ENCODE results near the gene ADI1. TPM values are rescaled to one million over a fixed set of nuclear protein-coding genes. Genes with fewer than 3 reads are reported as not detected.
"Not testable (repeated sequence)": the region's sequence is repeated elsewhere in the genome, so short reads cannot be mapped to it uniquely, and the experiment has no call there.

The ADI1 gene
- total RNA-seq, 1 experiment from 2014 or later, result 75.8 TPM

DNA sequence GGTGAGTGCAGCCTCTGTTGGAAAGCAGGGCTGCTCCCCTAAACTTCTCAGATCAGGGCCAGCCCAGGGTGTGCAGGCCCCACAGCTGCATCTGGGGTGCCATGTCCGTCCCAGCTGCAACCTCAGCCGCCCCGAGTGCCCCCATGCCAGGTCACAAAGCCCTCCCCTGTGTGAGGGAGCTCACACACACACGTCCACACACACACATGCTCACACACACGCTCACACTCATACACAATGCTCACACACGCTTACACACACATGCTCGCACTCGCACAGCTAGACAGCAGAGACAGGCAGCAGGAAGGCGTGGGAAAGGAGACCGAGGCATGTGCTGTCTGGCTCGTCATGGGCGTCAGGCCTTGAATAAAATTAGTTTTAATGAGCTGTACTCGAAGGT is 55.4 kb downstream of the ADI1 start:
- peaks cover 10% of the 10 kb centered on the region for H3K36me3 ChIP-seq
- H3K4me3 ChIP-seq, result no peak overlapping the region
- H3K9me3 ChIP-seq, result no peaks in the 10 kb centered on the region
- DNase-seq, result no peak
- H3K27me3 ChIP-seq, result no peaks in the 10 kb centered on the region

DNA sequence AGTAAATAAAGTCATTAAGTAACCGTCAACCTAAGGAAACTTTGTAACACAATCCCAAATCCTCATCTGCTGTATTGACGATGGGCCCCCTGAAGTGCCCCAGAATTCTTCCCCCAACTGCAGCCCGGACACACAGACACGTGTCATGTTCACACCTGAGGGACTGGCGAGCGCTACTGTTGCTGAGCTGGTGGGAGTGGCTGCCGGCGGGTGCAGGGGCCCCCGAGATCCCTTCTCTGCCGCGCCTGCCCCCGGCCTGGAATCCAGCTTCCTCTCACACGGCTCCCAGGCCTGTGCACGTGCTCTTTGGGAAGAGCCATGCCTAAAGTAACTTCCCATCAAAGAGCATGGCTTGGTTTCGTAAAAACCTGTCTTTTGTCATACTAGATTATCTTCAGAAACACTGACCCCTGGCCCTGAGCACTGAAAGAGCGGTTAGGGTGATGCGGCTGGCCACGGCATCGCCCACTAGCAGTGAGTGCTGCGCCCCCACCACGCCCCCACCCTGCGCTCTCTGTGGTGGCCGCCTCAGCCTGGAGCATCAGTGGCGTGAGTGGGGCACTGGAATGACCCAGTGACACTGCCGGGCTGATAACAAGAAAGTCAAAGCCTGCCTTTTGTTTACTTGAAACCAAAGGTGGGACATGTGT is 56.0 kb downstream of the ADI1 start:
- Histone ChIP-seq H3K27me3 (no peaks in the 10 kb centered on the region), H3K4me3 (no peak overlapping the region), H3K36me3 (peaks cover 10% of the 10 kb centered on the region), H3K9me3 (no peaks in the 10 kb centered on the region)
- no peak for DNase-seq

DNA sequence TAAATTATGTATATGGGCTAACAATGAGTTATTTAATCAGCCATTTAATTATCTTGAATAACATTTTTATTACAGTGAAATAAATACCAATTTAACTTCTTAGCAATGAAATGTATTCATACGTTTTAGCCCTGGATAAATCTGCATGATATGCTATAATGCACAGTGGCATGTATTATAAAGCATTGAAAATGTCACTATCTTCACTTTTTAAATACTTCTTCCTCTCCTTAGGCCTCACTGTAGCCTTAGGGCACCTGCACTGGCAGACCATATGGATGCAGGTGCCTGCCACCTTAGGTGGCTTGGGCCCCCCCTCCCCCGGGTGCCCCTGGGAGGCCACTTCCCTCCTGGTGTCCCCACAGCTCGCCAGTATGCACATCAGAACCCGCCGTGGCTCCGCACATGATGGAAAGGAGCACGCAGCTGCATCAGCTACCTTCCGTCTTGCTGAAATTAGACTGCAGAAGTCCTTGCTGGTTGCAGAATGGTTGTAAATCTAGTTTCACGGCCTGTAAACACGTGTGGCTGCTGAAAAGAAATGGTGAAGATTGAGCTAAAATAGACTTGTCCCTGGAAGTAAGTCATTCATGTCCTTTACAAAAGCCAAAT is 56.7 kb downstream of the ADI1 start:
- no peak for DNase-seq
- Histone ChIP-seq H3K4me3 (no peak overlapping the region), H3K27me3 (no peaks in the 10 kb centered on the region), H3K9me3 (no peaks in the 10 kb centered on the region), H3K36me3 (peaks cover 10% of the 10 kb centered on the region)

DNA sequence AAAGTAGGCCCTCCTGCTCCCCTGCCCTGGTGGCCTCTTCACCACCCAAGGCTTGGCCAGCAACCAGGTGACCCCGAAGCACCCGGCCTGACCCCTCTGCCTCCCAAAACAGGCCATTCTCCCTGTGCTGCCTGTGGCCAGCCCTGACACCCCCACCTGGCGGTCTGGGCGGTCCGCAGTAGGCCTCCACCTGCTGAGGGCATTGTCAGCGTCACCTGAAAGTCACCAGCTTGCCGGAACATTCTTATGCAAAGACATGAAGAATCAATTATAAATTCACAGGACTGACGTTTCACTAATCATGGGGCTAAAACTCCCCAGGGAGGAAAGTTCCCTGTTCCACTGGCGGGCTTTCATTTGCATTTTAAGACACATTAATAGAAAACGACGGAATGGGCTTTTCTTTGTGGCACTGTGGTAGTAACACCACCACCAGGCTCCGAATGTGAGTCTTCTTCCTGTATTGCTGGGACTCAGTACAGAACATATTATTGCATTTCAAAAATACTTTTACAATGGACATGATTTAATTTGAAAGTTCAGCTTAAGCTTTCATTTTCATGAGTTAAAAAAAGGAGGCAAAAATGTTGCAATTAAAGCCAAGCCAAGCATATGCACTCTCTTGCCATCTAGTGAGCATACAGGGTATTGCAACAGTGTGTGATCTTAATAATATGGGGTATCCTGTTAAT is 57.4 kb downstream of the ADI1 start:
- no peaks in the 10 kb centered on the region for H3K9me3 ChIP-seq
- peaks cover 10% of the 10 kb centered on the region for H3K36me3 ChIP-seq
- DNase-seq, result no peak
- no peaks in the 10 kb centered on the region for H3K27me3 ChIP-seq
- H3K4me3 ChIP-seq, result no peak overlapping the region

DNA sequence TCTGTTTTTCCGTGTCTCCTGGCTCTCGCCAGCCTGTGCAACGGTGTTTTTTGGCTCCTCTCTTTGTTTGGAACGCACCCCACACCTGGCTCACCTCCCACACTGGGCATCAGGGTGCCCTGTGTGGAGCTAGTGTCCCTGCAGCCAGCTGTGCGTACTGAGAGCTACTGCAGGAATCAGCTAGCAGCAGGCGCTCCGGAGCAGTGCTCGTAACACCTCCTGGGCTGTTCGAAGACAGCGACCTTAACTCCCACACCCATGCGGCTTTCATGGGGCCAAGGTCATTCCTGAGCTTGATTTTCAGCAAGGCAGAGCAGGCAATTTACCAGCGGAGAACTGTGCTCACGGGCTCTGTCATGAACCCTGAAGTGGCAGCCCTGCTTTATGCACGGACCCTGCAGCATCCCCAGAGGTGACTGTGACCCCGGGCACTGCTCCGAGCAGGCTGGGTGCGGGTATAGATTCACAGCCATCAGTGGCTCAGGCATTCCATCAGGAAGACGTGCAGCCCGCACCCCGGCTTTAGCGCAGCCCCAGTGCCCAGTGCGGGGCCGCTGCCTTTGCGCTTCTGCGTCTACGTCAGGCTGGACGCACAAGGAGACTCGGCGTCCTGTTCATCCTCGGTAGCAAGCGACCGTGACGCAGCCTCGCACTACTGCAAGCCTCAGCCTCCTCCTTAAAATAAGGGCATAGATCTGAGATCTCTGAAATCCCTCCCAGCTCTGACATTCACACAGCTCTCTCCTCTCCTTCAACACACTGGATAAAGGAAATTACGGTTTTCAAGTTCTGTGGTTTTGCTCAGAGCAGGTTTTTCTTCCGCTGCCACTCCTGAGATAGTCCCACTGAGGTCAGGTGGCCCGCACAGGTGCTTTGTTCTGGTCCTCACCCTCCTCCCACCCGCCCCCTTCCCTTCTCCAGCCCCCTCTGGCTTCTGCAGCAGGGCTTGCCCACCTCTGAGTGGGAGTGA is 58.2 kb downstream of the ADI1 start:
- Histone ChIP-seq H3K4me3 (no peak overlapping the region), H3K36me3 (peaks cover 7% of the 10 kb centered on the region), H3K9me3 (no peaks in the 10 kb centered on the region), H3K27me3 (no peaks in the 10 kb centered on the region)
- no peak for DNase-seq

DNA sequence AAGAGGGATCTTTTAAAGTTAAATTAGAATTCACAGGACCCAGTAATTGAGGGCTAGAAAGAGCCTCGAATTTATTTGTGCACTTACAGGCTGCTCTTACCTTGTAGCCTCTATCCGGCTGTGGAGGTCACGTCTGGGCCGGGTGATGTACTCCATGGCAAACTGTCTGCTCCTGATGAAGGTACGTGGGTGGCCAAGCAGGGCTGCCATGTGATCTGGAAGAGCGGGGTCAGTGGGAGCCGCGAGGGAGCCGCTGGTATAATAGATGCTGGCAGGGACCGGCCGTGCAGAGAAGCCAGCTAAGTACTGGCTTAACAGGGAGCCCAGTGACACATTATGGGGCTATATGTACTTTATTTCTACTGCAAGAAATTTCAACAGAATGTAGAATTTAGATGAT is 59.2 kb downstream of the ADI1 start:
- Histone ChIP-seq H3K9me3 (no peaks in the 10 kb centered on the region), H3K4me3 (no peak overlapping the region), H3K27me3 (no peaks in the 10 kb centered on the region), H3K36me3 (peaks cover 10% of the 10 kb centered on the region)
- DNase-seq, result no peak

DNA sequence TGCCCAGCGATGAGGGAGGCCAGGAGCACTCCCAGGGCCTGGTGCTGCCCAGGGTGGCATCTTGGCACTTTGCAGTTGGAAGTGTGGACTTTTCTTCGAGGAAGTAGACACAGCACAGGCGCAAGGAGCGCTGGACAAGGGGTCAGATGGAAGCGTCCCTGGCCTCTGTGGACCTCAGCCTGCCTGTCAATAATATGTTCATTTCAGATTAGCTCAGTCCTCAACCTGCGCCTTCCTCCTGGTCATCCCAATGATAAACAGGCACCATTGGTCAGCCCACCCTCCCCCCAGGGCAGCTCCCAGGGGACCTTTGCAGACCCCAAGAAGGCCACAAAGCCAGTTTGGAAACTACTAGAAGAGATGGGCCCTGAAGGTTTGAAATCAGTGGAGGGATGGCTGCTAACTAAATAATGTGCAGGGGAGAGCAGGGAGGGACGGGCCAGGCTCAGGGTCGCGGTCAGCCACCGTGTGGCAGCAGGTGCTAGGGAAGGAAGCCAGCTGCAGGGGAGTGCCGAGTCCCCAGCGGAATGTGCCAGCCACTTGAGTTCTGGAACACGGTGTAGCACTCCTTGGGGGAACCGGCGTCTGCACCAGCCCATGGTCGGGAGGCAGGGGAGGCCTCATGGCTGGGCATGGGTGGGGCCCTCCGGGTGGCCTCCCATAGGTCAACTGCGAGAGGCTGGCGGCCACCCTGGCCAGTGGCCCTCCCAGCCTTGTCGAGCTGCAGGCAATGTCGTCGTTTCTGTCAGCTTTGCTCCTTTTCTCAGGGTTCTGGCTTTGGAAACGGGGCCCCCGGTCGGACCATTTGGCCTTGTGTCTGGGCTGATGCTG is 59.9 kb downstream of the ADI1 start:
- DNase-seq, result no peak
- H3K36me3 ChIP-seq, result peaks cover 10% of the 10 kb centered on the region
- H3K27me3 ChIP-seq, result no peaks in the 10 kb centered on the region
- no peak overlapping the region for H3K4me3 ChIP-seq
- no peaks in the 10 kb centered on the region for H3K9me3 ChIP-seq

DNA sequence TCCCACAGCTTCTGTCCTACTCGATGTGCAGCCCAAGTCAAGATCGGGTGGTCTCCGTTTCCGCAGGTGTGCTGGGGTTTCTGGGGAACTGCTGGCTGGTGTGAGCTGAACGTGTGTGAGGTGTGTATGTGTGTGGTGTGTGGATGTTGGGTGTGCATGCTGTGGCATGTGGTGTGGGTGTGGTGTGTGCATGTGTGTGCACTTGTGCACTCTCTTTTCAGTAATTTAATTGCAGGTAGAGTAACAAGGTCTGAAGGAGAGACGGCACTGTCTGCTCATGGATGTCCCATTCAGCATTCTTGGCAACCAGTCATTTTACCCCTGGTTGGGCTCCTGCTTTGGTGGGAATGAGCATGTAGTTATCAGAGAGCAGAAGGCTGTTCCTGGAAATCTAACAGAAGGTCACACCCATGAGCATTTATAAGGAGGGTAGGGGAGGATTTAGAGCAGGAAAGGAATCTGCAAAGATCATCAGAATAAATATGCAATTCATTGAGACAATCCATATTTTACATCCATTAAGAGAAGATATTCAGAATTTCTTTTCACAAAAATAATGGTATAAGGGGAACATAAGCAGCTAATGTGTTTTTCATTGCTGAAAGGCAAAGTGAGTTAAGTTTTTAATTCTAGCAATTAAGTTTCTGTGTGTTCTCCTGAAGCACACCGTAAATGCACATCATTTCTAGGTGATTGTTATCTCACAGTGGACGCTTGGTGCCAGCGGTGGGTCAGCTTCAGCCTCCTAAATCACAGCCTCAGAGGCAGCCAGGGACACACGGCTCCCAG is 60.7 kb downstream of the ADI1 start:
- DNase-seq, result no peak
- Histone ChIP-seq H3K4me3 (no peak overlapping the region), H3K27me3 (no peaks in the 10 kb centered on the region), H3K36me3 (peaks cover 10% of the 10 kb centered on the region), H3K9me3 (no peaks in the 10 kb centered on the region)

DNA sequence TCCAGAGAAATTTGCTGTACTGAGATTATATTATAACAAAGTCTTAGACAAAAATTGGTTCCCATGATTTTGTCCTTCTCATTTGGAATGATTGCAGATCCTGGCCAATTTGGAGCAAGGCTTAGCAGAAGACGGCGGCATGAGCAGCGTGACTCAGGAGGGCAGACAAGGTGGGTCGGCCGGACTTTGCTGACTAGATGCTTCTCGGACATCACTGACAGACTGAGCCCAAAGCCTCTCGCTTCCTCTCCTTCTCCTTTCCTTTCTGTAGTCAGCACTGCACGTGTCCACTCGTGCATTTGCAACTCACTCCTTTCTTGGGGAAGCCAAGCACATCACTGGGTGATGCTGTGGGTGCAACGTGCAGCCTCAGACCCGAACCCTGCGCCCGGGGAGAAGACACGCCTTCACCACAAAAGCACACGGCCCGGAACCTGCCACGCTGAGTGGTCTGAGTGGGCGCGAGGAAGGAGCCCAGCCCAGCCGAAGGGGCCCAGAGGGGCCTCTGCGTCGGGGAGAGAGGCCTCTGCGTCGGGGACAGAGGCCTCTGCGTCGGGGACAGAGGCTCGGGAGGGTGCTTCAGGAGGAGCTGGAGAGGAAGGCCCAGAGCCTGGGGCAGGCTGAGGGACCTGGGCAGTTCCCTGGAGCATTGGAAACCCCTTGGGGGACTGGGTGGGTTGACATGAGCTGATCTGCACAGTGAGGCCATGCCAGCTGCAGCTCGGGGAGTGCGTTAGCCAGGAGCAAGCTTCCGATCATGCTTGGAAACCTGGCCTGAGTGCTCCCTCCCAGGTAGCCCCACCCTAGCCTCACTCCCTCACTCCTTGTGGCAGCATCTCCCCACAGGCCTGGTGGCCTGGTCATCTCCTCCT is 61.6 kb downstream of the ADI1 start:
- Histone ChIP-seq H3K27me3 (no peaks in the 10 kb centered on the region), H3K4me3 (no peak overlapping the region), H3K9me3 (no peaks in the 10 kb centered on the region), H3K36me3 (peaks cover 7% of the 10 kb centered on the region)
- no peak for DNase-seq

DNA sequence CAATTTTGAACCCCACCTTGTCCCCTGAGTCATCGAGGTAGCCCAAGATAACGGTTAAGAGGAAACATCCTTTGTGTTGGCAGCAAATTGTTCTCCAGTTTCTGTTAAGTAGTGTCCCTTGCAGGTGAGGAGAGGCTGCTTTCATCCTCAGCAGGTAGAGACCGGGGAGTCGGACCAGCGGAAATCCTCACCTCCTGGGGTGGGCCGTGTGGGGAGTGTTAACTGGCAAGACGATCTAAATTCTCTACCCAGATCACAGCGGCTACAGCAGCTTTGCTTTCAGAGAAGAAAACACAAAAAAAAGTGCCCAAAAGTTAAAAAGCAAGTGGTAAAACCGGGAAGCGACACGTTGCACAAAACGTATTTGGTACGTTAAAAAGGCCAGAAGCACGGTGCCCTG is 63.2 kb downstream of the ADI1 start:
- H3K4me3 ChIP-seq, result no peak overlapping the region
- no peaks in the 10 kb centered on the region for H3K9me3 ChIP-seq
- H3K27me3 ChIP-seq, result no peaks in the 10 kb centered on the region
- H3K36me3 ChIP-seq, result peaks cover 6% of the 10 kb centered on the region; the same call in 1 of the 2 replicates
- no peak for DNase-seq

DNA sequence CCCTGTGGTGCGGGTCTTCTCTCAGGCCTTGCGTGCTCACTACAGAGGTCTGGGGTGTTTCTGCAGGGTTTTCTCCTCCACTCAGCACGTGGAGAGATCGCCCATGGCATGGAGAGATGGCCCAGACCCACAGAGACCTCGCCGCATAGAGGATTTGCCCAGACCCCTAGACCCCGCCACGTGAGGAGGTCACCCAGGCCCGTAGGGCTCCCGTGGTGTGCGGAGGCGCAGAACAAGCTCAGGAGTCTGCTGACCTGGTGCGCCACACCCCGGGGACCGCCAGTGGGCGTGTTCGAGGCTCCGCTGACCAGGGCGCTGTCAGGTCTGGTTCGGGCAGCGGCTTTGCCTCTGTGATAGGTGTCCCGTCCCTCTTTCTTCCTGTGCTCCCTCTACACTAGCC is 64.5 kb downstream of the ADI1 start:
- Histone ChIP-seq H3K4me3 (no peak overlapping the region), H3K27me3 (no peaks in the 10 kb centered on the region), H3K9me3 (no peaks in the 10 kb centered on the region), H3K36me3 (peaks cover 14% of the 10 kb centered on the region; the same call in 1 of the 2 replicates)
- no peak for DNase-seq

DNA sequence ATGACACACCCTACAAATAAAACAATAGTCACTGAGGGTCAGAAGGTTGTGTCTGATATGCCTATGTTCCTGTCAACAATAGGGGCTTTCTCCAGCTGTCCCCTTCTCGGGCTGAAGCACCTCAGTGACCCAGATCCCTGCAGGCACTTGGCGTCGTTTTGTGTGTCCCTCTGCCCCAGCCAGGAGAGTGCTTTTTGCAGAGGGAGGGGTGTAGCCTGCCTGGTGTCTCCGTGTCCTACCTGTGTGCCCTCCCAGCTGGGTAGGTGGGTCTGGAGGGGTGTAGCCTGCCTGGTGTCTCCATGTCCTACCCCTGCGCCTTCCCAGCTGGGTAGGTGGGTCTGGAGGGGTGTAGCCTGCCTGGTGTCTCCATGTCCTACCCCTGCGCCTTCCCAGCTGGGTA is 65.3 kb downstream of the ADI1 start:
- peaks cover 17% of the 10 kb centered on the region; the same call in 1 of the 2 replicates for H3K36me3 ChIP-seq
- not testable (repeated sequence) for DNase-seq, H3K4me3 ChIP-seq, H3K27me3 ChIP-seq, H3K9me3 ChIP-seq

DNA sequence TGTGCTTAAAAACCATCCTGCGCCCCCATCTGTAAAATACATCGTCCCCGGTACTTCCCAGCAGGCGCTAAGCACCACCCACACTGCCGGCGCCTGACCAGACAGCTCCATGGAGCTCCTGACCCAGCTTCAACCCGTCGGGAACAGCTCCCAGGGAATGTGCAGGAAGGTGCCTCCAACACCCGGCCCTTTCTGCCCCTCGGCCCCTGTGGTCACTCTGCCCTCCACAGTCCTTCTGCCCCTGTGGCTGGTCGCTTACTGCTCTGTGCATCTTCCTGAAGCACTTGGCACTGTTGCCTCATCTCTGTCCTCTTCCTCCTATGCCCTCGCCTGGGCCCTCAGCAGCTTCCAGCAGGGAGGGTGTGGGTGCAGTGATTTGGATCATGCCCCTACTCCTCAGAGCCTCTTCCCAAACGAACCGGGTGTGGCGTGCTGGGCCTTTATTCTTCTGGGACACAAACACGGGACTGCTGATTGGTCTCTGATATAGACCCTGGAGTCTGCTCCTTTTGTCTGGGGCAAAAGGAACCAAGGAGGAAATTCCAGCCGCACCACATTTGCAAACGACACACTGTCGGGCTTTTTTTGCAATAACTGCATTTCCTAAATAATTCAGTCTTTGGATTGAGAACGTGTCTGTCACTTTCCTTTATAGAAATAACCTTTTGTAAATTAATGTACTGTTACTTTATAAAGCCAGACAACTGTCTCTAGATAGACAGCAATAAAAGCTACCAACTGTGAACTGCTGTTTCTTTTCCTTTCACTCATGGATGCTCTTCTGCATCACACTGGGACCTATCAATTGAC is 65.9 kb downstream of the ADI1 start:
- Histone ChIP-seq H3K36me3 (peaks cover 17% of the 10 kb centered on the region; the same call in 1 of the 2 replicates), H3K4me3 (no peak overlapping the region), H3K27me3 (no peaks in the 10 kb centered on the region), H3K9me3 (no peaks in the 10 kb centered on the region)
- DNase-seq, result no peak
